ENCODE results near the gene TBCD.

TBCD gene

DNA sequence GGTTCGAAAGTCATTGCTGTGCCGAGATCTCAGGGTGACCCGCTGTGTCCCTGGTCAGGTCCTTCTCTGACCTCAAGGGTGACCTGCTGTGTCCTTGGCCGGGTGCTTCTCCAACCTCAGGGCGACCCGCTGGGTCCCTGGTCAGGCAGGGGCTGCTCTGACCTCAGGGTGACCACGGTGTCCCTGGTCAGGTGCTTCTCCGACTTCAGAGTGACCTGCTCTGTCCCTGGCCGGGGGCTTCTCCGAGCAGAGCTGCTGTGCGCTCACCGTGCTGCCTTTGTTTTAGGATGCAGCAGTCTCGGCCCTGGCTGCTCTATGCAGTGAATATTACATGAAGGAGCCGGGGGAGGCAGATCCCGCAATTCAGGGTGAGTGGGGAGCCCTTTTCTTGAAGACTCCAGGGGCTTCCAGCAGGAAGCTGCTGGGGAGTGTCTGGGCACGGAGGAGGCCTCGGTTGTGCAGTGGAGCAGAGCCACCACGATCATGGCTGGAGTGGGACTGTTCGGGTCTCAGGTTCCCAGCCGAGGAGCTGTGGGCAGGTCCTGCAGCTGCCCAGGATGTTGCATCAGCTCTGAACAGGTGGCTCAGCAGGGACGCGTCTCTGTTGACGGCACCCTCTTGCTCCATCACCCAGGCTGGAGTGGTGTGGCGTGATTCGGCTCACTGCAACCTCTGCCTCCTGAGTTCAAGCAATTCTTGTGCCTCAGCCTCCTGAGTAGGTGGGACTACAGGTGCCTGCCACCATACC, 171.7 kb downstream of the TBCD start:
- no peak for DNase-seq (ENCODE audit: low read depth in 2 of 2)

GRCh38 chr17:82924214-82924613, 172.3 kb downstream of the TBCD start:
- DNase-seq (ENCODE audit: low read depth in 2 of 2): no peak

GRCh38 chr17:82924812-82925211, 172.9 kb downstream of the TBCD start:
- DNase-seq (ENCODE audit: low read depth in 2 of 2): no peak

DNA sequence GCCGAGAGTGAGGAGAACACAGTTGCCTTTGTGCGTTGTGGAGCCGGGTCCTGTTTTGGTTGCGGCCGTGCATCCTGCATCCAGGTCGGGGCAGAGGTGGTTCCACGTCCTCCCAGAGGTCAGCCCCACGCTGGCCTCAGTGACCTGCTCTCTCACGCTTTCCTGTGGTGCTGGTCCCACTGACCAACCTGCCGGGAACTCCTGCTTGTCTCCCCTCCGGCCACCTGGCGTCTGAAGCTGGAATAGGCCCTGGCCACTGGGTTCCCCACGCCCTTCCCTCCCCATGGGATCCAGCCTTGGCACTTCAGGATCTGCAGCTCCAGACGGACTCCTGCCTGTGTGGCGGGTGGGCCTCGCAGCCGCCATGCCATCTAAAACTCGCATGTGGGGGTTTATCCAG, 173.5 kb downstream of the TBCD start:
- no peak for DNase-seq (ENCODE audit: low read depth in 2 of 2)

- no peak for DNase-seq (ENCODE audit: low read depth in 2 of 2)
Measured at GRCh38 chr17:82926081-82926480, 174.2 kb downstream of the TBCD start.

GRCh38 chr17:82926716-82927115, 174.9 kb downstream of the TBCD start:
- DNase-seq (ENCODE audit: low read depth in 2 of 2): no peak

GRCh38 chr17:82927311-82927660, 175.4 kb downstream of the TBCD start:
- DNase-seq (ENCODE audit: low read depth in 2 of 2): no peak

- DNase-seq (ENCODE audit: low read depth in 2 of 2): no peak
Measured at GRCh38 chr17:82927661-82928601, 176.1 kb downstream of the TBCD start.

DNA sequence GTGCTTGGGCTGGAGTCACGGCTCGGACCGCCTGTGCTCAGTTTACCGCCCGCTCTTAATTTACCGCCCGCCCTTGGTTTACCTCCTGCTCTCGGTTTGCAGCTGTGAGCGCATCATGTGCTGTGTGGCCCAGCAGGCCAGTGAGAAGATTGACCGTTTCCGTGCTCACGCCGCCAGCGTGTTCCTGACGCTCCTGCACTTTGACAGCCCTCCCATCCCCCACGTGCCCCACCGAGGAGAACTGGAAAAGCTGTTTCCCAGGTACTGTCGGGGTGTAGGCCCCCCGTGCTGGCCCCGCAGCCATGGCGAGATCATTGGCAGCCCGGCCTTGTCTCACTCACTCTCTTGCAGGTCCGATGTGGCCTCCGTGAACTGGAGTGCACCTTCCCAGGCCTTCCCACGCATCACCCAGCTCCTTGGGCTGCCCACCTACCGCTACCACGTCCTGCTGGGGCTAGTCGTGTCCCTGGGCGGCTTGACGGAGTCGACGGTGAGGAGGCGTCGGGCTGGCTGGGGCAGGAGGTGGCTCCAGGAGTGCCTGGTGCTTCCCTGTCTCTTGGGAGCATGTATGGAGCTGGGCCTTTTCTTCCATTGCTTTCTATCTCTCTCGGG, 177.3 kb downstream of the TBCD start:
- DNase-seq (ENCODE audit: low read depth in 2 of 2): no peak

DNA sequence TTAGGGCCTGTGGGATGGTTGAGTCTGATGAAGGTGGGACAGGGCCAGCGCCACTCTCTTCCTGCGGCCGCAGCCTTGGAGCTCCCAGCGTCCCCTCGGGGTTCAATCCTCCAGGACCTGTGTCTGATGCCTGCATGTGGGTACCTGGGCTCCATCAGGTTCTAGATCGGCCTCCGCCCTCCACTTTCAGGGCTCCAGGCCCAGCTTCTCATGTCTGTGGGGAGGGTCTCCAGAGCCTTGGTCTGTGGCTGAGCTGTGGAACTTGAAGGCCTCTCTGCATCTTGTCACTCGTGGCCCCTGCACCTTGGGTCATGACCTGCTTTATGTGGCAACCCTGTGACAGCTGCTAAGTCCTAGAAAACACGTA, 177.8 kb downstream of the TBCD start:
- no peak for DNase-seq (ENCODE audit: low read depth in 2 of 2)

DNA sequence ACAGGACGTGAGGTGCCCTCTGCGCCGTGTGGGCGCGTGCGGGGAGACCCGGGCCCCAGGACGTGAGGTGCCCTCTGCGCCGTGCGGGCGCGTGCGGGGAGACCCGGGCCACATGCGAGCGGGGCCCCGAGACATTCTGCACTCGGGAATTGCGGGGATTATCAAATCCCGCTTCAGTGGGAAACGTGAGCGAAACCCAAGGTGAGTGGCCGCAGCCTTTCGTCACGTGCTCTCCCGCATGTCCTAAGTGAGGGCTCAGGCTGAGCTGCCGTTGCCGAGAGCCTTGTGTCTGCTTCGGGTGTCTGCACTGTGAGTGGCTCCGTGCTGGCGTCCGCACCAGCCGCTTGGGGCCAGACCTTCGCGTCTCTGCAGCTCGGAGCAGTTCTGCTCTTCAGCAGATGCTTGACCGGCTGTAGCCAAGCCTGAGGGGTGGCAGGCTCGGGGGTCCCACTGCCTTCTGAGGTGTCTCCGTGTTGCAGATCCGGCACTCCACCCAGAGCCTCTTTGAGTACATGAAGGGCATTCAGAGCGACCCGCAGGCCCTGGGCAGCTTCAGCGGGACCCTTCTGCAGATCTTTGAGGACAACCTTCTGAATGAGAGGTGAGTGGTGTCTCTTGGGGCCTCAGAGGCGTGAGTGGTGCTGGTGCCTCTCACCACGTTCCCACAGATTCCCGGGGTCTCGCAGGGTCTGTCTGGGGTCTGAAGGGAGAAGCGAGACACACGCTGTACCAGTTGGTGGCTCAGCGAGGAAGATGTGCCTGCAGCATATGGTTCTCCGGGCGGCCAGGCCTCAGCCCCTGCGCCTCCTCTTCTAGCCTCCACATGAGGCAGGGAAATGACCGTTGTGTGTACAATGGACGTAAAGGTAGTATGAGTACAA, 178.4 kb downstream of the TBCD start:
- no peak for DNase-seq (ENCODE audit: low read depth in 2 of 2)

DNA sequence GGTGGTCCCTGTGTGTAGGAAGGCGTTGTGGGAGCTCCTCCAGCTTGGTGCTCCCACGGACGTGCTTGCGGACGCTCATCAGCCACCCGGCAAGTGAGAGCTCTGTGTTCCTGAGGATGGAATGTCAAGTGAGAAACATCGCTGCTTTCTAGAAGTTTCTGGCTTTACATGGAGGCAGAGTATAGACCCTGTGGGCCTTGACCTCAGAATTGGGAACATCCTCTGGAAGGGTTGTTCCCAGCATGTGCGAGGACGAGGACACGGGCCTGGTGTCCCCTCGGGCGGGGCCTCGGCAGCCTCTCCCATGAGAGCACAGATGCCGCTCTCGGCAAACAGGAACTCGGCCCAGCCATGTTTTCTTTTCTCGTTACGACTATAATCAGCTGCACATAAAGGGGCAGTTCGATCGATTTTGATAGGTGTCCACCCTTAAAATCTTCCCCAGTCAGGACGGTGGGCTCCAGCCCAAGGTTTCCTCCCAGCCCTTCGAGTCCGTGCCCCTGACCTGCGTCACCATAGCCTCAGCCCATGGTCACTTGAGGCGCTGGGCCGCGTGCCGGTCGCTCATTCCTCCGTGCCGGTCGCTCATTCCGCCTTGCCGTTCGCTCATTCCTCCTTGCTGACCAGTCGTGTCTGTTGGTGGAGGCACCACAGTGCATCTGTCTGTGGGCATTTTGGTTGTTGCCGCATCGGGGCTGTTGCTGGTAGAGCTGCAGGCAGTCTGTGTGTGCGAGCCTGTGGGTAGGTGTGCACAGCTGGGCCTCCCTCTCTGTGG, 179.2 kb downstream of the TBCD start:
- DNase-seq (ENCODE audit: low read depth in 2 of 2): no peak

DNA sequence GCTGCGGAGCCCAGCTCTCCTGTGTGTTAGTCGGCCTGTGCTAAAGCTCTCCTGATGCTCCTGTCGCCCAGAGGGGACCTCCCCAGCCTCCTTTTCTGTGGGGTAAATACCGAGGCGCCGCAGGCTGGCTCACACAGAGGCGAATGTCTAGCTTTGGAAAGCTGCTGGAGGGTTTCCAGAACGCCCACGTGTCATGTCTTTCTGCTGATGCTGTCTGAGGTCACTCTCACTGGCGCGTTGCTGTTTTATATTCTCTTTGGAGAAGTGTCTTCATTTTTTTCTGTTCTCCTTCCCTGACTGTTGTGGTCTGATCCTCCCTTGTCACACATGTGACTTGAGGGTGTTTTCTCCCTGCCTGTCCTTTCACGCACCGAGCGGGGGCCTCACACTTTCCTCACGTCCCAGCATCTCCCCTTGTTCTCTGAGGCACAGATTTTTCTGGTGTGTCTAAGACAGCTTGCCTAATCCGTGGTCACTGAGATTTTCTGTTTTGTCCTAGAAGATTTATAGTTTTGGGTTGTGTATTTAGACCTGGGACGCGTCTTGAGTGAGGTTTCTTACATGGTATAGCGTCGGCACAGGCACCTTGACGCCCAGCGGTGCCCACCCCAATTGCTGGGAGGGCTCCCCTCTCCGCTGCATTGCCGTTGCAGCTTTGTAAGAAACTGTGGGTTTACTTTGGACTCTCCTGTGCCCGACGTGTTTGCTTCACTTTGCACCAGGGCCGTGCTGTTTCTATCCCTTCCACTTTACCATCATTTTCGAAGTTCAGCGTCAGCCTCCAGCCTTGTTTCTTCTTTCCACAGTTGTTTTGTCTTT, 180.0 kb downstream of the TBCD start:
- DNase-seq (ENCODE audit: low read depth in 2 of 2): no peak

DNA sequence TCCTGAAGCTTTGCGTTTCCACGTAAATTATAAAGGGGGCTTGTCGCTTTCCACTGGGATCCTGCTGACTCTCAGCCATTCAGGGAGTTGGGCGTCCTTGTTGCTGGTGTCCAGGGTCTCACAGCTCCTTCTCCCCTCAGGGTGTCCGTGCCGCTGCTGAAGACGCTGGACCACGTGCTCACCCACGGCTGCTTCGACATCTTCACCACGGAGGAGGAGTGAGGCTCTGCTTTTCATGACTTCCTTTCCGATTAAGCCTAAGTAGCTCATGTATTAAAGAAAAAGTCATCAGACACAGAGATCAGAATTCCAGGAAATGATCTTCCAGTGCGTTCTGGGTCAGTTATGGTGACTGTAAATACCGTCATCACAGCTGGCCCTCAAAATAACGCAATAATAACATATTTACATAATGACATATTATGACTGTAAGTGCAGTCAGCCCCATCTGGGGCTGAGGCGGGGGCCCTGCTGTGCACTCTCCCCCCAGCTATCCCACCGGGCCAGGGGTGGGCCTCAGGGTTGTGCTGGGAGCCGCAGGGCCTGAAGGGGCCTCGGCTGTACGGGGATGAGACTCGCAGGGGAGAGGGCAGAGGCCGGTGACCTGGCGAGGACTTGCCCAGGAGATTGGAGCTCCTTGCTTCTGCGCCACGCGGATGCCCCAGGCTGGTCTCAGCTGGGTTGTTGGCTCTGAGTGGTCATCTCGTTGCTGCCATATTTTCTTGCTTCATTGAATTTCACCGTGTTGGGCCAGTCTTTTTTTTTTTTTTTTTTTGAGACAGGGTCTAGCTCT, 180.8 kb downstream of the TBCD start:
- DNase-seq (ENCODE audit: low read depth in 2 of 2): no peak

- DNase-seq (ENCODE audit: low read depth in 2 of 2): no peak
Measured at GRCh38 chr17:82933911-82934310, 182.0 kb downstream of the TBCD start.

DNA sequence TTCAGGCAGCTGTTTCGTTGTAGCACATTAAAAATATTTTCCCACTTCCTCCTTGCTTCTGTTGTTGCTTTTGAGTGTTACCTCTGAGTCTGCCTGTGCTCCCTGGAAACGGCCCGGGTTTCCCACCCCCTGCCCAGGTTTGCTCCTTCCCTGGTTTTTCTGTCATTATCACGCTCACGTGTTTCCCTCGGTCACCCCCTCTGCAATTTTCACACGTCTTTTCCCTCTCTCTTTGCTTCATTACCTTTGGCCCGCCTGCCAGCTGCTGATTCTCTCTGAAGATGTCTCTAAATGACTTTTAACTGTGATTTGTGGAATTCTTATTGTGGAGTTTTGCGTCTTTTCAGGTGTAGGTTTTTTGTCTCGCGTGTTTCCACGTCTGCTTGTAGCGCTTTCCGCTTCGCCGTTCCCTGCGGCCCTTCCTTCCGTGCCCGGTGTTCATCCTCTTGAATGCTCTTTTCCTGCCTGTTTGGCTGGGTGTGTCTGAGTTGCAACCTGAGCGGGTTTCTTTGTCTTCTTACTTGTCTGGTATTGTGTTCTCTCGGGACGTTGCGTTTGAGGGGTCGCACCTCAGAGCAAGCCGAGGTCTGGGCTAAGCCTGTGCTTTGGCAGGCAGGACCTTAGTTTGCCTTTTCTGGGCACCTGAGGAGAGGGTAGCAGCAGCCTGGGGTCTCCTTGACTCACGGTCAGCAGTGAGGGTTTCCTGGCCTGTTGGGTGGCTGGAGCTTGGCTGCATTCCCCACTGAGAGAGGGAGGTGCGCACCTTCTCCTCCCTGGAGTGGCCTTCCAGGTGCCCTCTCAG, 184.3 kb downstream of the TBCD start:
- DNase-seq (ENCODE audit: low read depth in 2 of 2): no peak

DNA sequence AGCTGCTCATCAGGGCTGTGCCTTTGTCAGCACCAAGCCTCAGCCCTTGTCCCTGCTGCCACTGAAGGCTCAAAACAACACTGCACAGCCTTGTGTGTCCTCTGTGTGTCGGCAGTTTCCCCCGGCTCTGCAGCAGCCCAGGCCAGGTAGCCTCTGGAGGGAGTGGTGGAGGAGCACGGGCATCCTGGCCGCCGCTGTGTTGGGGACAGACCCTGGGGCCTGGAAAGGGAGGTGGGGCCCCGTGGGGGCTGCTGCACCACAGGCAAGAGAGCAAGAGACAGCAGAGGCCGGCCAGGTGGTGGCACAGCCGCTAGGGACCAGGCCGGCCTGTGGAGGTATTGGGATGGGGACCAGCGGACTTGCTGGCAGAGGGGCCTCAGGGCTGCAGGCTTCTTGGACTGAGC, 184.9 kb downstream of the TBCD start:
- no peak for DNase-seq (ENCODE audit: low read depth in 2 of 2)
